BLaER1 treated with 17β-estradiol and CSF1 and Interleukin-3, amounts not matched to agents 10 nM and 100 nM (cell line): Measurements from ENCODE around the gene PNPLA7.

ENCODE experiments used
- H3K27ac ChIP-seq, 11 experiments: shearing (Covaris generic); formaldehyde crosslinking; 2 replicates each; pipeline ENCODE4 v1.8.1; 2022
- H3K27me3 ChIP-seq, 11 experiments: shearing (Covaris generic); formaldehyde crosslinking; 2 replicates each; pipeline ENCODE4 v1.8.1; 2022
- H3K36me3 ChIP-seq, 11 experiments: shearing (Covaris generic); formaldehyde crosslinking; 2 replicates each; pipeline ENCODE4 v1.8.1; 2022
- H3K4me1 ChIP-seq, 10 experiments: shearing (Covaris generic); formaldehyde crosslinking; 2 replicates each; pipeline ENCODE4 v1.8.1; 2022
- H3K4me2 ChIP-seq, 11 experiments: shearing (Covaris generic); formaldehyde crosslinking; 2 replicates each; pipeline ENCODE4 v1.8.1; 2022
- H3K4me3 ChIP-seq, 10 experiments: shearing (Covaris generic); formaldehyde crosslinking; 2 replicates each; pipeline ENCODE4 v1.8.1; 2022
- H3K9ac ChIP-seq, 11 experiments: shearing (Covaris generic); formaldehyde crosslinking; 2 replicates each; pipeline ENCODE4 v1.8.1; 2022
- H3K9me3 ChIP-seq, 11 experiments: shearing (Covaris generic); formaldehyde crosslinking; replicated peaks in 1 of 11; 2 replicates each; pipeline ENCODE4 v1.8.1; 2022
- H4K20me1 ChIP-seq, 11 experiments: shearing (Covaris generic); formaldehyde crosslinking; 2 replicates each; pipeline ENCODE4 v1.8.1; 2022
- Cebpa-rat ChIP-seq, 11 experiments: shearing (Covaris generic); IDR thresholded peaks; 2 replicates each; pipeline ENCODE4 v1.8.1; 2022

Gene PNPLA7

GRCh38 chr9:137580209-137580953 is 30.2 kb upstream of the PNPLA7 start:
- H3K9me3 ChIP-seq, result no peaks in the 10 kb centered on the region
- no peak for TF ChIP-seq Cebpa-rat (IDR thresholded peaks at IDR 0.05)
- no peaks in the 10 kb centered on the region for H3K27me3 ChIP-seq
- H3K4me3 ChIP-seq, result no peak overlapping the region
- H3K36me3 ChIP-seq, result peaks cover 46 to 79% (median 69%) of the 10 kb centered on the region in 11 experiments
- H3K27ac ChIP-seq, result no peak overlapping the region
- H3K4me2 ChIP-seq, result no peak overlapping the region
- H4K20me1 ChIP-seq, result peaks cover 8 to 92% (median 74%) of the 10 kb centered on the region in 11 experiments; a peak in 20 of 22 replicates
- peaks cover 27 to 33% (median 32%) of the 10 kb centered on the region in 10 experiments for H3K4me1 ChIP-seq
- H3K9ac ChIP-seq, result peak overlapping the region in 2 of 11 experiments; percentile 11 to 13; a peak in 4 of 22 replicates

- Histone ChIP-seq H4K20me1 (peaks cover 11 to 92% (median 74%) of the 10 kb centered on the region in 11 experiments; a peak in 20 of 22 replicates), H3K4me3 (peak overlapping the region in 9 of 10 experiments; percentile 73 to 99 (median 99); a peak in 7 of 20 replicates), H3K4me1 (peaks cover 36 to 43% (median 37%) of the 10 kb centered on the region in 10 experiments), H3K9ac (peak overlapping the region in 10 of 11 experiments; percentile 86 to 99 (median 92); a peak in 16 of 22 replicates), H3K9me3 (no peaks in the 10 kb centered on the region), H3K36me3 (peaks cover 49 to 79% (median 69%) of the 10 kb centered on the region in 11 experiments), H3K27me3 (no peaks in the 10 kb centered on the region), H3K27ac (peak overlapping the region in 6 of 11 experiments; percentile 1 to 90 (median 84); a peak in 4 of 22 replicates), H3K4me2 (peak overlapping the region; percentile 48 to 99 (median 76); a peak in 21 of 22 replicates)
- TF ChIP-seq Cebpa-rat (IDR thresholded peaks at IDR 0.05), result no peak
Observed at GRCh38 chr9:137579259-137579604, 29.0 kb upstream of the PNPLA7 start.

GRCh38 chr9:137578518-137579258 is 28.5 kb upstream of the PNPLA7 start, which contains the start of gene DPH7:
DPH7 (minus strand) TSS chr9:137578925; CDS start chr9:137578777, 148 bp downstream.
- H3K9ac ChIP-seq, result peak within 1 kb of the TSS; percentile 86 to 99 (median 92)

GRCh38 chr9:137575716-137576411 is 25.7 kb upstream of the PNPLA7 start:
- Histone ChIP-seq H3K27me3 (no peaks in the 10 kb centered on the region), H3K9me3 (no peaks in the 10 kb centered on the region), H3K9ac (peak overlapping the region; percentile 13 to 99 (median 37); a peak in 16 of 22 replicates), H4K20me1 (peaks cover 11 to 86% (median 52%) of the 10 kb centered on the region in 11 experiments; a peak in 20 of 22 replicates), H3K4me1 (peaks cover 36 to 43% (median 37%) of the 10 kb centered on the region in 10 experiments), H3K27ac (peak overlapping the region in 8 of 11 experiments; percentile 13 to 57 (median 39); a peak in 11 of 22 replicates), H3K36me3 (peaks cover 40 to 78% (median 67%) of the 10 kb centered on the region in 11 experiments), H3K4me3 (peak overlapping the region in 3 of 10 experiments; percentile 4 to 99 (median 10); a peak in 5 of 20 replicates), H3K4me2 (peak overlapping the region; percentile 88 to 99 (median 98))
- TF ChIP-seq Cebpa-rat (IDR thresholded peaks at IDR 0.05), result no peak

More at GRCh38 chr9:137578518-137579258, 28.5 kb upstream of the PNPLA7 start, which contains the start of gene DPH7:
- no peaks in the 10 kb centered on the region for H3K9me3 ChIP-seq
- peak within 1 kb of the TSS; percentile 88 to 99 (median 98) for H3K4me2 ChIP-seq
- H3K27me3 ChIP-seq, result no peaks in the 10 kb centered on the region
- H3K36me3 ChIP-seq, result peaks cover 50 to 79% (median 69%) of the 10 kb centered on the region in 11 experiments
- H3K27ac ChIP-seq, result peak within 1 kb of the TSS; percentile 33 to 91 (median 86); a peak in 21 of 22 replicates
- no peak for TF ChIP-seq Cebpa-rat (IDR thresholded peaks at IDR 0.05)
- peak within 1 kb of the TSS; percentile 73 to 99 (median 99) for H3K4me3 ChIP-seq
- peaks cover 36 to 43% (median 37%) of the 10 kb centered on the region in 10 experiments for H3K4me1 ChIP-seq
- H4K20me1 ChIP-seq, result peaks cover 11 to 92% (median 74%) of the 10 kb centered on the region in 11 experiments; a peak in 20 of 22 replicates

- peaks cover 11 to 86% (median 52%) of the 10 kb centered on the region in 11 experiments; a peak in 20 of 22 replicates for H4K20me1 ChIP-seq
- peaks cover 43 to 78% (median 68%) of the 10 kb centered on the region in 11 experiments for H3K36me3 ChIP-seq
- H3K4me1 ChIP-seq, result peaks cover 36 to 43% (median 37%) of the 10 kb centered on the region in 10 experiments
- H3K27ac ChIP-seq, result peak overlapping the region in 7 of 11 experiments; percentile 8 to 57 (median 38); a peak in 8 of 22 replicates
- H3K27me3 ChIP-seq, result no peaks in the 10 kb centered on the region
- peak overlapping the region in 1 of 10 experiments; percentile 4; a peak in 1 of 20 replicates for H3K4me3 ChIP-seq
- H3K4me2 ChIP-seq, result peak overlapping the region; percentile 88 to 99 (median 98); a peak in 21 of 22 replicates
- no peak for TF ChIP-seq Cebpa-rat (IDR thresholded peaks at IDR 0.05)
- peak overlapping the region in 10 of 11 experiments; percentile 19 to 99 (median 38); a peak in 14 of 22 replicates for H3K9ac ChIP-seq
- no peaks in the 10 kb centered on the region for H3K9me3 ChIP-seq
Observed at GRCh38 chr9:137575364-137575715, 25.1 kb upstream of the PNPLA7 start.

- Histone ChIP-seq H3K9ac (peak overlapping the region in 2 of 11 experiments; percentile 31 to 86; a peak in 1 of 22 replicates), H3K27ac (no peak overlapping the region), H3K36me3 (peaks cover 46 to 75% (median 69%) of the 10 kb centered on the region in 11 experiments), H3K4me3 (no peak overlapping the region), H3K9me3 (no peaks in the 10 kb centered on the region), H4K20me1 (peaks cover 11 to 82% (median 52%) of the 10 kb centered on the region in 11 experiments; a peak in 20 of 22 replicates), H3K4me1 (peaks cover 33 to 41% (median 36%) of the 10 kb centered on the region in 10 experiments), H3K27me3 (no peaks in the 10 kb centered on the region), H3K4me2 (no peak overlapping the region)
- TF ChIP-seq Cebpa-rat (IDR thresholded peaks at IDR 0.05), result no peak
Observed at GRCh38 chr9:137574192-137574591, 24.0 kb upstream of the PNPLA7 start.

- Histone ChIP-seq H3K36me3 (peaks cover 44 to 62% (median 53%) of the 10 kb centered on the region in 11 experiments), H3K4me1 (peaks cover 11 to 17% (median 13%) of the 10 kb centered on the region in 10 experiments), H3K4me2 (no peak overlapping the region), H3K9ac (no peak overlapping the region), H4K20me1 (peaks cover 5 to 62% (median 28%) of the 10 kb centered on the region in 11 experiments; a peak in 19 of 22 replicates), H3K4me3 (no peak overlapping the region), H3K9me3 (peaks cover 0 to 8% (median 0%) of the 10 kb centered on the region in 11 experiments; a peak in 3 of 22 replicates), H3K27ac (no peak overlapping the region), H3K27me3 (no peaks in the 10 kb centered on the region)
- no peak for TF ChIP-seq Cebpa-rat (IDR thresholded peaks at IDR 0.05)
Observed at GRCh38 chr9:137570566-137570965, 20.4 kb upstream of the PNPLA7 start.
